WTC11 (cell line): ENCODE data around the gene TUBGCP2. TPM values are rescaled to one million over a fixed set of nuclear protein-coding genes. Genes with fewer than 3 reads are reported as not detected.

Source experiments
- ATAC-seq: fragments of 200-7000 bp; cut with Tn5 transposase; 2 replicates; pipeline ENCODE4 v1.10.0; 2021; ENCODE audit warnings: mild to moderate bottlenecking, moderate library complexity
- CTCF ChIA-PET: fragments of 300-600 bp; sonication (Branson Sonifier 250); formaldehyde crosslinking; loops from one replicate; lab custom pipeline; 2021; ENCODE audit warnings: antibody characterized with exemption; lab: Charles Lee
- POLR2A ChIA-PET: fragments of 350-600 bp; sonication (Branson Sonifier 250); formaldehyde crosslinking; loops from one replicate; lab custom pipeline; 2021; ENCODE audit warnings: antibody characterized with exemption; lab: Charles Lee
- DNase-seq: peaks from one replicate; pipeline ENCODE4 v3.0.0; 2021; ENCODE audit warnings: low spot score
- H3K27ac Mint-ChIP-seq: 2 replicates; pipeline ENCODE4 v1.8.0; 2021; ENCODE audit warnings: mixed read lengths
- H3K27me3 Mint-ChIP-seq: 2 replicates; pipeline ENCODE4 v1.8.0; 2021; ENCODE audit warnings: low read depth, mild to moderate bottlenecking, moderate library complexity, mixed read lengths
- H3K36me3 Mint-ChIP-seq: 2 replicates; pipeline ENCODE4 v1.8.0; 2021; ENCODE audit warnings: mixed read lengths
- H3K4me1 Mint-ChIP-seq: 2 replicates; pipeline ENCODE4 v1.8.0; 2022; ENCODE audit warnings: mixed read lengths
- H3K4me3 Mint-ChIP-seq: 2 replicates; pipeline ENCODE4 v1.8.0; 2021; ENCODE audit warnings: mild to moderate bottlenecking, moderate library complexity, mixed read lengths
- H3K9me3 Mint-ChIP-seq: 2 replicates; pipeline ENCODE4 v1.8.0; 2021; ENCODE audit warnings: mixed read lengths
- ATF3 ChIP-seq: sonication (generic); formaldehyde crosslinking; conservative IDR thresholded peaks from 2 replicates; pipeline ENCODE4 v1.8.1; 2022; ENCODE audit warnings: mild to moderate bottlenecking, missing genetic modification reagents
- ATF6 ChIP-seq: sonication (generic); formaldehyde crosslinking; IDR thresholded peaks from 2 replicates; pipeline ENCODE4 v1.8.1; 2023; ENCODE audit warnings: mild to moderate bottlenecking, missing genetic modification reagents
- CREM ChIP-seq: sonication (generic); formaldehyde crosslinking; IDR thresholded peaks from 2 replicates; pipeline ENCODE4 v1.8.1; 2022; ENCODE audit warnings: mild to moderate bottlenecking, missing genetic modification reagents, moderate library complexity
- E2F1 ChIP-seq: sonication (generic); formaldehyde crosslinking; IDR thresholded peaks from 2 replicates; pipeline ENCODE4 v1.8.0; 2022; ENCODE audit warnings: mild to moderate bottlenecking, missing genetic modification reagents
- ELF4 ChIP-seq: sonication (generic); formaldehyde crosslinking; IDR thresholded peaks from 2 replicates; pipeline ENCODE4 v1.8.1; 2022; ENCODE audit warnings: low read depth, mild to moderate bottlenecking, moderate library complexity, missing genetic modification reagents
- EMX1 ChIP-seq: fragments of 250-450 bp; sonication (Bioruptor Pico); IDR thresholded peaks from 2 replicates; pipeline ENCODE4 v1.8.0; 2021; ENCODE audit warnings: mild to moderate bottlenecking
- FOXJ3 ChIP-seq: sonication (generic); formaldehyde crosslinking; IDR thresholded peaks from 2 replicates; pipeline ENCODE4 v1.9.0; 2021; ENCODE audit warnings: missing genetic modification reagents, mild to moderate bottlenecking, borderline replicate concordance
- GABPB1 ChIP-seq: sonication (generic); formaldehyde crosslinking; IDR thresholded peaks from 2 replicates; pipeline ENCODE4 v1.8.1; 2023; ENCODE audit warnings: mild to moderate bottlenecking, missing genetic modification reagents
- MYBL2 ChIP-seq: sonication (generic); formaldehyde crosslinking; IDR thresholded peaks from 2 replicates; pipeline ENCODE4 v1.8.1; 2023; ENCODE audit warnings: mild to moderate bottlenecking, moderate library complexity, missing genetic modification reagents
- NFATC4 ChIP-seq: fragments of 250-450 bp; sonication (Bioruptor Pico); IDR thresholded peaks from 2 replicates; pipeline ENCODE4 v1.9.0; 2021; ENCODE audit warnings: mild to moderate bottlenecking
- SOX15 ChIP-seq: fragments of 250-450 bp; sonication (Bioruptor Pico); IDR thresholded peaks from 2 replicates; pipeline ENCODE4 v1.9.0; 2021; ENCODE audit warnings: mild to moderate bottlenecking
- TP53 ChIP-seq: sonication (generic); formaldehyde crosslinking; IDR thresholded peaks from 2 replicates; pipeline ENCODE4 v1.8.1; 2023; ENCODE audit warnings: mild to moderate bottlenecking, missing genetic modification reagents
- ZMAT4 ChIP-seq: fragments of 250-450 bp; sonication (Bioruptor Pico); IDR thresholded peaks from 2 replicates; pipeline ENCODE4 v1.9.0; 2021; ENCODE audit warnings: mild to moderate bottlenecking
- ZNF396 ChIP-seq: fragments of 250-450 bp; sonication (Bioruptor Pico); IDR thresholded peaks from 2 replicates; pipeline ENCODE4 v1.8.0; 2021; ENCODE audit warnings: mild to moderate bottlenecking, moderate library complexity, borderline replicate concordance
- ZNF532 ChIP-seq: fragments of 250-450 bp; sonication (Bioruptor Pico); IDR thresholded peaks from 2 replicates; pipeline ENCODE4 v1.9.0; 2021; ENCODE audit warnings: mild to moderate bottlenecking, borderline replicate concordance
- ZNF671 ChIP-seq: fragments of 250-450 bp; sonication (Bioruptor Pico); IDR thresholded peaks from 2 replicates; pipeline ENCODE4 v1.8.0; 2021; ENCODE audit warnings: mild to moderate bottlenecking
- total RNA-seq: library from RNA; stranded (reverse); gene quantifications from 3 replicates; pipeline ENCODE4 v1.2.3, GENCODE V29; 2021

TUBGCP2 gene
- total RNA-seq, 1 experiment from 2014 or later, result 62.5 TPM

GRCh38 chr10:133346413-133346812 lies 37.7 kb upstream of the TUBGCP2 start (continued):
- TF ChIP-seq ZNF532 (CRISPR knock-in tag) (no peak), NFATC4 (CRISPR knock-in tag) (no peak), TP53 (CRISPR knock-in tag) (no peak), SOX15 (no peak), E2F1 (CRISPR knock-in tag) (no peak), EMX1 (no peak), ATF3 (CRISPR knock-in tag) (no peak)

- no peak for ATAC-seq
- no peak for DNase-seq
- Mint-ChIP-seq H3K9me3 (peaks cover 10% of the 10 kb centered on the region), H3K4me3 (no peak overlapping the region), H3K27ac (no peak overlapping the region), H3K36me3 (no peaks in the 10 kb centered on the region), H3K27me3 (peaks cover 36% of the 10 kb centered on the region), H3K4me1 (peaks cover 15% of the 10 kb centered on the region)
- TF ChIP-seq ELF4 (CRISPR knock-in tag) (no peak), ZMAT4 (CRISPR knock-in tag) (no peak), ZNF671 (no peak), E2F1 (CRISPR knock-in tag) (no peak), MYBL2 (CRISPR knock-in tag) (no peak), FOXJ3 (CRISPR knock-in tag) (no peak), GABPB1 (CRISPR knock-in tag) (no peak), ATF6 (CRISPR knock-in tag) (no peak), ZNF396 (CRISPR knock-in tag) (no peak), NFATC4 (CRISPR knock-in tag) (no peak), CREM (CRISPR knock-in tag) (no peak)
- ChIA-PET CTCF (interaction anchor here (1.1 to 1.5 kb wide), 2 partner anchors 14 to 26 kb away, joined by 7 read pairs; no protein-coding TSS in a partner anchor), POLR2A (no interaction called here)
Measured at GRCh38 chr10:133344236-133344635, 35.6 kb upstream of the TUBGCP2 start.
